Nephron (organoid): ENCODE data around the gene SP3.

ENCODE experiments used
- H3K27ac Mint-ChIP-seq, 3 experiments: 2 replicates each; pipeline ENCODE4 v1.8.0; 2020; ENCODE audit warnings: mixed read lengths in 3 of 3, mild to moderate bottlenecking in 2 of 3, moderate library complexity in 1 of 3
- H3K27me3 Mint-ChIP-seq: 2 replicates; pipeline ENCODE4 v1.8.0; 2021; ENCODE audit warnings: low read depth, mild to moderate bottlenecking, moderate library complexity, mixed read lengths
- H3K36me3 Mint-ChIP-seq: 2 replicates; pipeline ENCODE4 v1.8.0; 2020; ENCODE audit warnings: low read depth, mixed read lengths
- H3K4me1 Mint-ChIP-seq: 2 replicates; pipeline ENCODE4 v1.8.0; 2020; ENCODE audit warnings: mixed read lengths
- H3K4me3 Mint-ChIP-seq, 3 experiments: 2 replicates each; pipeline ENCODE4 v1.8.0; 2020; ENCODE audit warnings: mild to moderate bottlenecking in 3 of 3, mixed read lengths in 3 of 3, moderate library complexity in 2 of 3
- H3K9me3 Mint-ChIP-seq: 2 replicates; pipeline ENCODE4 v1.8.0; 2020; ENCODE audit warnings: mixed read lengths
- CTCF ChIP-seq, 3 experiments: fragments of 200-600 bp; sonication (generic); IDR thresholded peaks; one replicate each; pipeline ENCODE4 v1.5.0; 2021; ENCODE audit warnings: antibody characterized with exemption in 3 of 3; ENCODE audit not compliant: unreplicated experiment in 3 of 3

SP3 gene

GRCh38 chr2:173869244-173870229 lies 95.6 kb downstream of the SP3 start:
- H3K27ac Mint-ChIP-seq: peak overlapping the region in 2 of 3 experiments; percentile 33 to 71
- no peak for TF ChIP-seq CTCF (IDR thresholded peaks at IDR 0.05; ENCODE audit: unreplicated experiment in 3 of 3)
- H3K9me3 Mint-ChIP-seq: no peaks in the 10 kb centered on the region
- no peak overlapping the region for H3K4me3 Mint-ChIP-seq
- H3K27me3 Mint-ChIP-seq: no peaks in the 10 kb centered on the region
- peaks cover 46% of the 10 kb centered on the region for H3K4me1 Mint-ChIP-seq
- no peaks in the 10 kb centered on the region for H3K36me3 Mint-ChIP-seq

GRCh38 chr2:173868406-173868805 lies 96.8 kb downstream of the SP3 start:
- H3K4me1 Mint-ChIP-seq: peaks cover 46% of the 10 kb centered on the region
- H3K4me3 Mint-ChIP-seq: no peak overlapping the region
- no peak for TF ChIP-seq CTCF (IDR thresholded peaks at IDR 0.05; ENCODE audit: unreplicated experiment in 3 of 3)
- H3K27me3 Mint-ChIP-seq: no peaks in the 10 kb centered on the region
- H3K9me3 Mint-ChIP-seq: no peaks in the 10 kb centered on the region
- no peaks in the 10 kb centered on the region for H3K36me3 Mint-ChIP-seq
- H3K27ac Mint-ChIP-seq: peak overlapping the region in 1 of 3 experiments; percentile 88

GRCh38 chr2:173866874-173867618 lies 98.1 kb downstream of the SP3 start:
- H3K27ac Mint-ChIP-seq: peak overlapping the region in 2 of 3 experiments; percentile 65 to 88
- H3K27me3 Mint-ChIP-seq: no peaks in the 10 kb centered on the region
- H3K9me3 Mint-ChIP-seq: no peaks in the 10 kb centered on the region
- no peak for TF ChIP-seq CTCF (IDR thresholded peaks at IDR 0.05; ENCODE audit: unreplicated experiment in 3 of 3)
- H3K4me3 Mint-ChIP-seq: peak overlapping the region in 1 of 3 experiments; percentile 41
- no peaks in the 10 kb centered on the region for H3K36me3 Mint-ChIP-seq
- H3K4me1 Mint-ChIP-seq: peaks cover 58% of the 10 kb centered on the region

- Mint-ChIP-seq H3K4me3 (no peak overlapping the region), H3K27ac (peak overlapping the region in 2 of 3 experiments; percentile 65 to 88), H3K4me1 (peaks cover 61% of the 10 kb centered on the region), H3K36me3 (no peaks in the 10 kb centered on the region), H3K9me3 (no peaks in the 10 kb centered on the region), H3K27me3 (no peaks in the 10 kb centered on the region)
- TF ChIP-seq CTCF (IDR thresholded peaks at IDR 0.05; ENCODE audit: unreplicated experiment in 3 of 3): no peak
Observed at GRCh38 chr2:173865971-173866873, 99.0 kb downstream of the SP3 start.

GRCh38 chr2:173862612-173863217 lies 102.5 kb downstream of the SP3 start:
- H3K9me3 Mint-ChIP-seq: no peaks in the 10 kb centered on the region
- peaks cover 43% of the 10 kb centered on the region for H3K4me1 Mint-ChIP-seq
- peak overlapping the region in 1 of 3 experiments; percentile 47 for H3K27ac Mint-ChIP-seq
- H3K4me3 Mint-ChIP-seq: no peak overlapping the region
- TF ChIP-seq CTCF (IDR thresholded peaks at IDR 0.05; ENCODE audit: unreplicated experiment in 3 of 3): no peak
- H3K27me3 Mint-ChIP-seq: no peaks in the 10 kb centered on the region
- H3K36me3 Mint-ChIP-seq: no peaks in the 10 kb centered on the region
